Fibroblast of villous mesenchyme (primary cell): Measurements from ENCODE around the gene OMA1. TPM values are rescaled to one million over a fixed set of nuclear protein-coding genes. Genes with fewer than 3 reads are reported as not detected.
A peak's percentile ranks its signal among the peaks of the same experiment; 100 is the strongest.
"Not testable (repeated sequence)": the region's sequence is repeated elsewhere in the genome, so short reads cannot be mapped to it uniquely, and the experiment has no call there.

ENCODE experiments used
- DNase-seq: peaks from one replicate; pipeline ENCODE4 v3.0.0-alpha.2; 2010; ENCODE audit warnings: low read depth
- H3K4me3 ChIP-seq: 2 replicates; pipeline ENCODE4 v1.5.1; 2011; ENCODE audit warnings: low read depth, mild to moderate bottlenecking, low read length
- CTCF ChIP-seq: IDR thresholded peaks from 2 replicates; pipeline ENCODE4 v1.5.1; 2012; ENCODE audit warnings: low read depth, mild to moderate bottlenecking, low read length; ENCODE audit not compliant: insufficient read depth
- total RNA-seq: library from RNA; depleted of rRNA; stranded (reverse); fragments of >200 nt; gene quantifications from 2 replicates; pipeline ENCODE4 v1.2.3, GENCODE V29; 2012

The OMA1 gene
- total RNA-seq, 1 donor = 26.8 TPM

- no peak overlapping the region for H3K4me3 ChIP-seq
- no peak for TF ChIP-seq CTCF
- peak; percentile 40 for DNase-seq
These were observed 1.8 kb upstream of the OMA1 start for GRCh38 chr1:58548371-58548770.

GRCh38 chr1:58545591-58546519, 671 bp downstream of the OMA1 start:
- no peak for TF ChIP-seq CTCF
- H3K4me3 ChIP-seq = peak overlapping the region; percentile 75
- peak; percentile 86 for DNase-seq

GRCh38 chr1:58543260-58543659, 3.3 kb downstream of the OMA1 start:
- TF ChIP-seq CTCF = no peak
- H3K4me3 ChIP-seq = no peak overlapping the region
- no peak for DNase-seq

GRCh38 chr1:58539553-58539952, 7.0 kb downstream of the OMA1 start:
- DNase-seq = peak; percentile 96
- H3K4me3 ChIP-seq = no peak overlapping the region
- TF ChIP-seq CTCF = no peak

GRCh38 chr1:58538821-58539220, 7.7 kb downstream of the OMA1 start:
- no peak for TF ChIP-seq CTCF
- DNase-seq = peak; percentile 68

GRCh38 chr1:58531842-58532241, 14.7 kb downstream of the OMA1 start:
- DNase-seq, H3K4me3 ChIP-seq: not testable (repeated sequence)

More at GRCh38 chr1:58538821-58539220, 7.7 kb downstream of the OMA1 start:
- H3K4me3 ChIP-seq = no peak overlapping the region

- no peak for DNase-seq
- no peak overlapping the region for H3K4me3 ChIP-seq
- no peak for TF ChIP-seq CTCF
These were observed 17.2 kb downstream of the OMA1 start for GRCh38 chr1:58529284-58529683.
